GM21360 (cell line): ENCODE data around the gene DCST2.
A peak's percentile ranks its signal among the peaks of the same experiment; 100 is the strongest.

Source experiments
- ATAC-seq: cut with Tn5 transposase; IDR thresholded peaks from one replicate; pipeline ENCODE4 v1.9.1; 2021; ENCODE audit warnings: mild to moderate bottlenecking, moderate library complexity; ENCODE audit not compliant: unreplicated experiment

The DCST2 gene

GRCh38 chr1:155033524-155033923 lies at the start of gene DCST2, which contains the start of gene DCST1:
TSS of gene DCST2 (minus strand) at chr1:155033781. CDS start at chr1:155033701, 80 bp downstream.
TSS of gene DCST1 (plus strand) at chr1:155033824. CDS start at chr1:155034037, 213 bp downstream.
- no peak for ATAC-seq

DNA sequence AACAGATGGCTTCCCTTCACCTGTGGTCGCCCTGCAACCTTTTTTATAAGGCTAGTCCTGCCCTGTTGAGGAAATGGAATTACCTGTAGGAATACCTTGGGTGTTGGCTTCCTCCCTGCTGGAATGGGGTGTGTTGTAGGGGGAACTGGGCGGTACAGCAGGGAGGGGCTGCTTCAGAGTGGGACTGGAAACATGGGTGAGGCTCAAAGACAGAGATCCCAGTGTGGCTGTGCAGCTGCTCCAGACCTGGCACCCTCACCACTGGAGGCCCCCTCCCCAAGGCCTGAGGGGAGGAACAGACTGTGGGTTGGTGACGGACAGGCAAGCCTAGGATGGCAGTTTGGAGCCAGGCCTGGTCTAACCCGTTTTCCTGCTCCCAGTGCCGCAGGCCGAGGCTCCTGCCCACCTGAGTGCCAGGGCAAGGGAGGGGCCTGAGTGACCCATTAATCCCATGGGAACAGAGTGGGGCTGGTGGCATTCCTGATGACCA lies 49.5 kb upstream of the DCST2 start:
- no peak for ATAC-seq

GRCh38 chr1:155082301-155083051 lies 48.9 kb upstream of the DCST2 start:
- ATAC-seq, result no peak

DNA sequence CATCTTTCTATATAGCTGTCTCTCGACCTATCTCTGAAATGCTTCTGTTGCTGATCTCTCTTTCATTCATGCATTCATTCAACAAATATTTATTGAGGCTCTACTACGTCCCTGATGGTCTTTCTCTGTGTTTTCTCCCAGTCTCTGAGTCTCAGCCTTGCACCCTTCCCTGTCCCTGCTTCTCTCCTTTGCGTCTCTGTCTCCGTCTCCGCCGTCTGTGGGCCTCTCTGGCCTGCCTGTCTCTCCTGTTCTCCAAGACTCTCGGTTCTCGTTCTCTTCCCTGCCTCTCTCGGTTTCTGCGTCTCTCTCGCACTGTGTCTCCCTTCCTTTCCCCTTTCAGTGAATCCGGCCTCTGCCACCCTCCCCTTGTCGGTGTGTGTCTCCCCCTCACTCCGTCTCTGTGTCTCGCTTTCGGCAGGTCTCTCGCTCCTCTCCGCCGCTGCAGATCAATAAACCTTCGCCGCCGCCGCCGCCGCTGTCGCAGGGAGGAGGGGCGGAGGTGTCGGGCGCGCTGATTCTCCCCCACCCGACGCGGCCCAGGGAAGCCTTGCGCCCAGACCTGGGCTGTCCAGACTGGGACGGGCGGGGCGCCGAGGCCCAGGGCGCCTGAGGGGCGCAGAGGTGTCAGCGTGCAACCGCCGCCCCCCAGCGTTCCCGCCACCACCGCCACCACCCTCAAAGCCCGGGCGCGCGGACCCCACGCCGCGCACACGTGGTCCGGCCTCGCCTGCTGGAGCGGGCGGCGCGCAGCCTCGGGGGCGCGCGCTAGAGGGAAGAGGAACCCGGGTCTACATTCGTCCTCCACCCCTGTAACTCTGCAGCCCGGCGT lies 48.1 kb upstream of the DCST2 start:
- ATAC-seq, result no peak

GRCh38 chr1:155080312-155081228 lies 47.0 kb upstream of the DCST2 start:
- no peak for ATAC-seq

GRCh38 chr1:155079487-155080311 lies 46.1 kb upstream of the DCST2 start:
- no peak for ATAC-seq

DNA sequence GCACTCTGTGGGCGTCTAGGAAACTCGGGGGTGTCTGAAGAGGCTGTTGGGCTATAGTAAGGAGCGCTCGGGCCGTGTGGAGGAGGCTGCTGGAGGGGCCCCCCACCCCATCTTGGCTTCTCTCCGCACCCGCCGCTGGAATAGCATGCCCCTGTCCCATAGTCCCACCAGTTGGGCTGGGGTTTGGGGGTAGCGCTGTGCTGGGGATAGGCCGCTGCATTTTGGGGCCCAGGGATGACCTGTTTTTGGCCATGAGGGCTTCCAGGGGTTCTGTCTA lies 45.6 kb upstream of the DCST2 start:
- ATAC-seq, result no peak

DNA sequence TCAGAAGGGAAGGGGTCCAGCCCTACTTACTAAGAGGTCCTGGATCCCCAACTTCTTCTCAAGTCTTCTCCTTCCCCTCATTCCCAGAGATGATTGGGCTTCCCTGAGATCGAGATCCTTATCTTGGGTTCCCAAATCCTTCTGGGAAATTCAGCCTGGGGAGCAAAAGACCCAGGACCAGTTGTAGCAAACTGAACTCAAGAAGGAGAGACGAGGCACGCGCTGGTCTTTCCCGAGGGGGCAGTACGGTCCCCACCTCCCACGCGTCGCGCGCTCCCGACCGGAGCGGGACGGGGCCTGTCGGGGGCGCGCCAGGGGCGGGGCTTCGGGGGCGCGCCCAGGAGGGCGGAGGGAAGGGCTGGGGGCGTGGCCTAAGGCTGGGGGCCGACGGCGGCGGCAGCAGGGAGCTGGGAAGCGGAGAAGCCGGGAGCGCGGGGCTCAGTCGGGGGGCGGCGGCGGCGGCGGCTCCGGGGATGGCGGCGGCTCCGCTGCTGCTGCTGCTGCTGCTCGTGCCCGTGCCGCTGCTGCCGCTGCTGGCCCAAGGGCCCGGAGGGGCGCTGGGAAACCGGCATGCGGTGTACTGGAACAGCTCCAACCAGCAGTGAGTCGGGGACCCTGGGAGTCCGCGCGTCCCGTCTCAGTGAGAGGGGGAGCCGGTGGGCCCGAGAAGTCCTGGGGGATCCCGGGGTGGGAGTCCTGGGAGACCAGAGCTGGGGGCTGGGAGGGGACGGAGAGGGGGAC lies 45.1 kb upstream of the DCST2 start, which contains the start of gene EFNA3:
EFNA3 (plus strand) TSS at position 369 of the 741 bp plus-strand sequence; CDS start at position 474, 105 bp downstream.
- ATAC-seq, result peak; percentile 43

- no peak for ATAC-seq
Measured at GRCh38 chr1:155077758-155078445, 44.3 kb upstream of the DCST2 start.

GRCh38 chr1:155077346-155077745 lies 43.8 kb upstream of the DCST2 start:
- ATAC-seq, result no peak

- ATAC-seq, result no peak
Measured at GRCh38 chr1:155076371-155076770, 42.8 kb upstream of the DCST2 start.

DNA sequence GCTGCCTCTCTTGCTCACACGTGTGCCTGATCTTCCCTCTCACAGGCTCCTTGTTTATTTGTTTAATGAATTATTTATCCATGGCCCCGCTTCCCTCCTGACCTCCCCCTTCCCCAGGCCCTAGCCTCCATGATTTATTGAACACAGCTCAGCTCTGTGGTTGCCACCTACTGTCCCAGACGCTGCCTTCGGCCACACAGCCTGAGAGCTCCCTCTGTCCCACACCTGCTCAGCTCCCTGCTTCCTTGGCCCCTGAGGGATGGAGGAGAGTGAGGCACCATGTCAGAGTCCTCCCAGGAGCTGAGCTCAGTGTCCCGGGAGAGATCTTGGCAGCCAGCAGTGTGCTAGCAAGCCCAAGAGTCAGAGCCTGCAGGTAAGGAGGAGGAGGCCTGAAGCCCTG lies 42.0 kb upstream of the DCST2 start:
- ATAC-seq, result no peak

DNA sequence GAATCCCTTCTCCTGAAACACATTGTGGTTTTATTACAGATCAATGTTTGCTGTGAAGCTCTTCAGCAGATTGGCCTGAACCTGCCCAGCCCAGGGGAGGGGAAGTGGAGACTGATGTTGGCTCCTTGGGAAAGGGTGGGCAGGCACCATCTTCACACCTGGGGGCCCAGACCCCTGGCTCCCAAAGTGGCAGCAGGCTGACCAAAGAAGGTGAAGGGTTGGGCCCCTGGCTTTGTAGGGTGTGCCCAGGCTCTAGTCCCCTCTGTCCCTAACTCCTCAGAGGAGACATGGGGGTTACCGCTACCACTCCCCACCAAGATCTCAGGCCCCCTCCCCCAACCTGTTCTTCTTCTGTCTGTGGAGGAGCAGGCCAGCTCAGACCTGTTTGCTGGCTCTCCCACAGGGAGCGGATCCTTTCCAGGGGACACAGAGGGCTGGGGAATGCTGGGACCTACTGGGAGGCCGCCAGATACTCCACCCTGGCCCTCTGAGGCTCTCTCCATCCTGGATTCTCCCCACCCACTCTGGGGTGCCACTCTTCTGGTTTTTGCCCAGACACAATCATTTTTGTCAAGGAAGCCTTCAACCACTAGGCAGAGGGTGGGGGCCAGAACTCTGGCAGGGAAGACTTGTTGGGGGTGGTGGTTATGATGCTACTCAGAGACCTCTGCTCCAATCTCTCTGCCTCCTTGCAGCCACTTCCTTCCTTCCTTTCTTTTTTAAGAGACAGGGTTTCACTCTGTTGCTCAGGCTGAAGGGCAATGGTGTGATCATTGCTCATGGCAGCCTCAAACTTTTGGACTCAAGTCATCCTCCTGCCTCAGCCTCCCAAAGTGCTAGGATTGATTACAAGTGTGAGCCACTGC lies 40.0 kb upstream of the DCST2 start:
- no peak for ATAC-seq

DNA sequence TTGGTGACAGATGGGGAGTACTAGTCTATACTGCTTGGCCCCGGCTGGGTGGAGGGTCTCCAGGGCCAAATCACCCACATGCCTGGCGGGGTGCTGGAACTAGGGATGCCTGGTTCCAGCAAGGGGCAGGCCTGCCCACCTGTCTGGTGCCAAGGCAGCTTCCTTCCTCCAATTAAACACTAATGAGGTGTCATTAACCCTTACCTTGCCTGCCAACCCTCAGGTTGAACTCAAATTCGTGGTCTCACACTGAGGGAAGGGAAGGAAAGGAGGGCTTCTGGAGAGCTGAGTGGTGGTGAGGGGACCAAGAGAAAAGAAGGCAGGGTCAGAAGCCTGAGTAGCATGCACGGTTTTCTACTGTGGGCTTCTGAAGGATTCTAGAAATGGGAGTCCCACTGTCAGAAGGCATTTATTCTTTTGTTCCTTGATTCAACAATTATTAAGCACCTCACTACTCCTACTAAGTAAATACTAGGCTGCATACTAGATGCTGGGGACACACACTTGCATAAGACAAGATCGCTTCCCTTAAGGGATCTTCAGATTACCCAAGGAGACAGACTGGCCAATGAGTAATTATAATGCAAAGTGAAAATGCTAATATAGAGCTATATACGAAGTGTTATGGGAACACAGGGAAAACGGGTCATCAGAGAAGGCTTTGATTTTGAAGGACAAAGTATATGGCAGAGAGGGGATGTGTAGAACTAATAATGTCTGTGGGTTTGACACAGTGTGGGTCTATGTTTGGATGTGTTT lies 39.1 kb upstream of the DCST2 start:
- no peak for ATAC-seq

DNA sequence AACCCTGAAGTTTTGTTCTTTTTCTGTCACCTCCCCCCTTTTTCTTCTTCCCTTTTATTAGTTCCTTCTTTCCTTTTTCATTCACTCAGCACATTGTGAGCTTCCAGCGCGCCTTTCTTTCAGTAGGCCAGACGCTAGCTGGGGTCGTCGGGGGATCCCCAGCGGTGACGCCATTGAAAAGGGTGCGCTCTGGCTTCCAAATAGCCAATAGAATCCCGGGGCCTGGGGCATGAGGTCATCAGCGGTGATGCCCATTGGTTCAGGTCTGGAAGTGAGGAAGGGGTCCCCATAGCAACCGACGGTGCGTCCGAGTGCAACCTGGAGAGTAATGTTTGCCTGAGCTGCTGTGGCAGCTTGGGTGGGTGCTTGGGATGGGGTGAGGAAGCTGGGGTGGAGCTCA lies 38.1 kb upstream of the DCST2 start:
- no peak for ATAC-seq

GRCh38 chr1:155070721-155071569 lies 37.4 kb upstream of the DCST2 start:
- ATAC-seq, result no peak
